Stimulated activated CD8-positive, alpha-beta memory T cell treated with anti-CD3 and anti-CD28 coated beads, Interleukin-2, amount 100 ng/mL, for 1 hour (primary cell): Measurements from ENCODE around the gene PTGDS.

Source experiments
- DNase-seq, 2 donors: peaks; one replicate each; pipeline ENCODE4 v3.0.0-alpha.2; 2020; ENCODE audit warnings: low read depth in 2 of 2

The PTGDS gene

DNA sequence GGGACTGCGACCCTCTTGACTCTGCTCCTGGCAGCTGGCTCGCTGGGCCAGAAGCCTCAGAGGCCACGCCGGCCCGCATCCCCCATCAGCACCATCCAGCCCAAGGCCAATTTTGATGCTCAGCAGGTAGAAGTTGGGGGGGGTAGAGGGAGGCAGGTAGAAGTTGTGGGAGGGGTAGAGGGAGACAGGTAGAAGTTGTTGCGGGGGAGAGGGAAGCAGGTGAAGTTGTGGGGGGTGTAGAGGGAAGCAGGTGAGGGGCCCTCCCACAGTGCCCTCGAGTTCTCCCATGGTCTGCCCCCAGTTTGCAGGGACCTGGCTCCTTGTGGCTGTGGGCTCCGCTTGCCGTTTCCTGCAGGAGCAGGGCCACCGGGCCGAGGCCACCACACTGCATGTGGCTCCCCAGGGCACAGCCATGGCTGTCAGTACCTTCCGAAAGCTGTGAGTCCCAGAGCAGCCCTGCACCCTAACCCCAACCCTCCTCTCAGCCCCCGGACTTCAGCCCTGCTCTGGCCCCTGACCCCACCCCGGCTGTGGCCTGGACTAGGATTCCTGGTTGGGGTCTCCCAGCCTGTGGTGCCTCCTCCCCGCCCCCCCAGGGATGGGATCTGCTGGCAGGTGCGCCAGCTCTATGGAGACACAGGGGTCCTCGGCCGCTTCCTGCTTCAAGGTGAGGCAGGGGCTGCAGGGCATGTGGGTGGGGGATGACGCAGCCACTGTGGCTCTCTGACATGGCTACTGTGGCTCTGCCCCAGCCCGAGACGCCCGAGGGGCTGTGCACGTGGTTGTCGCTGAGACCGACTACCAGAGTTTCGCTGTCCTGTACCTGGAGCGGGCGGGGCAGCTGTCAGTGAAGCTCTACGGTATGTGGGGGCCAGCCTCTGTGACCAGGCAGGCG is 31.7 kb upstream of the PTGDS start:
- DNase-seq: no peak

DNA sequence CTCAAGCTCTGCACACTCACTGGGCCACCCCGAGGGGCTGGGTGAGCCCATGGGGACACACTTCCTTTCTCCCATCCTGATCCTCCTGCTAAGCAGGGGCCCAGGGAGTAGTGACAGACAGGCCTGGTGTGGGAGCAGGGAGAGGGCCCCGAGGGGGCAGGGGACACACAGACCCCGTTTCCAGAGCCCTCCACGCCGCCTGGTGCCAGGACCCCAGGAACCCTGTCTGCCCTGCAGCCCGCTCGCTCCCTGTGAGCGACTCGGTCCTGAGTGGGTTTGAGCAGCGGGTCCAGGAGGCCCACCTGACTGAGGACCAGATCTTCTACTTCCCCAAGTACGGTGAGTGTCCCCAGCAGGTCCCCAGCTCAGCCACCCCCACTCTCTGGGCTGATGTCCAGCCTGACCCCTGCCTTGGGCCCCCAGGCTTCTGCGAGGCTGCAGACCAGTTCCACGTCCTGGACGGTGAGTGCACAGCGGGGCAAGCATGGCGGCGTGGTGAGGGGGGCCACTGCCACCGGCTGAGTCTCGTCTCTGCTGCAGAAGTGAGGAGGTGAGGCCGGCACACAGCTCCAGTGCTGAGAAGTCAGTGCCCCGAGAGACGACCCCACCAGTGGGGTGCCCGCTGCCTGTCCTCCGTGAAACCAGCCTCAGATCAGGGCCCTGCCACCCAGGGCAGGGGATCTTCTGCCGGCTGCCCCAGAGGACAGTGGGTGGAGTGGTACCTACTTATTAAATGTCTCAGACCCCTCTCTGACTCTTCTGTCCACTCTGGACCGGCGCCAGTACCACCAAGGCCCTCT is 30.9 kb upstream of the PTGDS start:
- no peak for DNase-seq

DNA sequence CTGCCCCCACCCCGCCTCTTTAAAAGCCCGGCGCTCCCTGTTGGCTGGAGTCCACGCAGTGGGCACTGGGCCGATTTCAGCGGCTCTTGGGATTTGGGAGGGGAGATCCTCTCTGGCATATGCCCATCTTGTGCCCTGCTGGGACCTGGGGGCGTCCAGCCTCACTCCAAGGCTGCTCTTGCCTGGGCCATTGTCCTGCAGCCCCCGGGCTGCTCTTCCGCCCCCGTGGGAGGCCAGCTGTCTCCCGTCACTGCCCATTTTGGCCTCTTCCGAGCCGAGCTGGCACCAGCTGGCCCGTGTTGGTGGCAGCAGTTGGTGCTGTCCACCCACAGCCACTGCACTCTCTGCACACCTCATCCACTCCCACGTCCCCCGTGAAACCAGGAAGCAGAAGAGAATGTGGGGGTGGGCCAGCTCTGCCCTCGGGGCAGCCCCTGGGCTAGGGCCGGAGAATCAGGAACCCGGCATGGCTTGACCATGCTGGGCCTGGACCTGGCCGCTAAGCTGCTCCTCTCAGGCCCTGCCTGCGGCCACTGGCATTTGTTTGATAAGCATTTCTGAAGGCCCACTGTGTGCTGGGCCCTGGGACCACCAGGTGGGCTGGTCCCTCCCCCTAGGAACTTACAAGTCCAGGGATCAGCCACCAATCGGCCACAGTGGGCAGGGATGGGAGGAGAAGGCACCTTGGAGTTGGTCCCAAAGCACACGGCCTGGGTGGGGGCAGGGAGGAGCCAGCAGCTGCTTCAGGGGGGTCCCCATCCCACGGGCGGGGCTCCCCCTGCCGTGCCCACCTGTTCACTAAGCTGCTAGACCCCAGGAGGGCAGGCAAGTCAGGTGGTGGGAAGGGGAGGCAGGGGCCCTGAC is 30.0 kb upstream of the PTGDS start:
- no peak for DNase-seq

DNA sequence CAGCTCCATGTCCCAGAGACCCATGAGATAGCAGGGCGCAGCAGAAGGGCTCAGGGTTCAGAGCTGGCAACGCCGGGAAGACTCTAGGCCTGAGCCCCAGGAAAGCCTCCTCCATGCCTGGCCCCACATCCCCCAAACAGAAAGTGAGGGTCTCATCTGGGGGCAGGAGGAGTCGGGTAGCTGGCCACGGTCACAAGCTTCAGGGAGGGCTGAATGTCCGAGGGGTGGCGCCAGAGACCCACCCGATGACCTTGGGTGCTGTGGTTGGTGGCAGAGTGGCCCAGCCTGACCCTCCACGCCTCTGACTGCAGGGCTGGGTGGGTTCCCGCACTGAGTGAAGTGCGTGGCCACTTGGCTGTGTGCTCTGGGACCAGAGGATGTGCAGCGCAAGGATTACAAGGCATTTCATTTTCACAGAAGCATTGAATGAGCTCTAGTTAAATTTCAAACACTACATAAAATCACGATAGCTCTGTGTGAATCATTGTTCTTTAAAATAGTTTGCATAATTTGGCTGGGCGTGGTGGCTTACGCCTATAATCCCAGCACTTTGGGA is 29.3 kb upstream of the PTGDS start:
- no peak for DNase-seq

DNA sequence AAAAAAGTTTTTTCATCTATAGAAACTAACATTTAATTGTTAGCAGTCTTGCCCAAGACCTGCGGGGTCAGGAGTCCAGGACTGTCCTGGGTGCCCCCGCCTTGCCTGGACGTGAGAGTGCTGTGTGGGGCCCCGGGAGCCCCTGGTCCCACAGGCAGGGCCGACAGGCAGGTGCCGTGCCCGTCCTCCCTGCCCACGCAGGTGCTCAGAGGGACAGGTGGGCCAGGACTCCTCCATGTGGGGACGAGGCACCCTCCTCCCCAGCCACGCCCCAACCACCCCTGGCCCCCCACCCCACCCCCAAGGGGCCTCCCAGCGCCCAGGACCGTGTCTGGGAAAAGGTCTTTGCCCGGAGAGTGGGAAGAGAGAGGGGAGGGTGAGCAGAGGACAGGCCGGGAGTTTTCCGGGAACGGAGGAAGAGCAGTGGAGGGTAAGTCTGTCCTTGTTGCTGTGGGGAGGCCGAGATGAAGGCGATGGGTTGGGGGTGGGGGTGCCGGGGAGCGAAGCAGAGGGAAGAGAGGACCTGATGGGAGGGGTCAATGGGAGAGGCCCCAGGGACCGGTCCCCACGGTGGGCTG is 28.0 kb upstream of the PTGDS start:
- no peak for DNase-seq

DNA sequence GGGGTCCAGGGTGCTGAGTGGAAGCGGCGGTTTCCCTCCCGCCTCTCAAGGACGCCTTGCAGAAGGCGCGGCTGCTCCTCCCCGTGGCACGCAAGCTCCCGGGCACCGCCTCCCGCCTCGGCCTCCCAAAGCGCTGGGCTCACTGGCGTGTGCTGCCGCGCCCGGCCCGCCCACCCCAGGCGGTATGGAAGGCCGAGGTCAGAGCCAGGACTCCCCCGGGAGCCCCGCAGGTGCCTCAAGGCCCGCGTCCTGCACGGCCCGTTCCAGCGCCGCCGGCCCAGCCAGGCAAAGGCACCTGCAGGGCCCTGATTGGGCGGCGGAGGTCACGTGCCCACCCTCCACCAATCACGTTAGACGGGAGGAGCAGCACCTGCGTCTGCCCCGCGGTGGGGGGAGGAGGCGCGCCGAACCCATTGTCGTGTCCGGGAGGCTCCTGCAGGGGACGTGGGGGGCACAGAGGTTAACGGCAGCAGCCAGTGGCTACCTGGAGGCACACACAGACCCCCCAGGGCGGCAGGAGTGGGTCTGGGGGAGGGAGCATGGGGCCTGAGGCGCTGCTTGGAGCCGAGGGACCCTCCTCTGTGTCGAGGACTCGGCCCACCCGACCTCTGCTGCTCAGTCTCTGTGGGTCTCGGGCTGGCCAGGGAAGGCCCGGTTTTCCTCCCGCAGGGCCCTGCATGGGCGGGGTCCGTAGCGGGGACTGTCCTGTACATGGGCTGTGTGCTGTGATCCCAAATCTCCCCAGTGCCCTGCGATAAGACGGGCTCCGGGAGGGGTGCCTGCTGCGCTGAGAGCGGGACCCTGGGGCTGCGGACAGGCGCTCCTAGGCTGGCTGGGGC is 27.3 kb upstream of the PTGDS start:
- peak; percentile 92 to 95 for DNase-seq

DNA sequence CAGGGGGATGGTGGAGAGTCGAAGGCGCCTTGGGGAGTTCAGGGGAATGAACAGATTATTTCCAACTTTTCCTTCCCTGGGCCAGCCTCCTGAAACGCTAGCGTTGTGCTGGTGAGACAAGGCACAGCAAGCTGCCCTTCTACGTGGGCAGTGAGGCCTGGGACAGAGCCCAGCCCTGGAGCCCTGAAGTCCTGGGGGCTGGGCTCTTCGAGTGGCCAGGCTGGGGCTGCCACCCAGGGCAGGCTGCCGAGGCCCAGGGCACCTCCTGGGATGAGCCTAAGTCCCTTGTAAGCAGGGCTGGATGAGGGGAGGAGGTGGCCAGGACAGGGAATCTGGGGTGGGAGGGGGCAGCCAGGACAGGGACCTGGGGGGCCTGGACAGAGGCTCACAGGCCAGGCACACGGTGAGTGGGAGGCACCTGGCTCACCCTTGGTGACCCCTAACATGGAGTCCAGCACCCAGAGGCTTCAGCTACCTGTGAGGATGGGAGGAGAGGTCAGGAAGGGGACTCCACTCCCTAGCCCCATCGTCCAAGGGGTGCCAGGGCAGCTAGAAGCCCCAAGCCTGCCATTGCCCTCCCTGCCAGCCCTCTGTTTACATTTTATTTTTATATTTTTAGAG is 26.5 kb upstream of the PTGDS start:
- no peak for DNase-seq

DNA sequence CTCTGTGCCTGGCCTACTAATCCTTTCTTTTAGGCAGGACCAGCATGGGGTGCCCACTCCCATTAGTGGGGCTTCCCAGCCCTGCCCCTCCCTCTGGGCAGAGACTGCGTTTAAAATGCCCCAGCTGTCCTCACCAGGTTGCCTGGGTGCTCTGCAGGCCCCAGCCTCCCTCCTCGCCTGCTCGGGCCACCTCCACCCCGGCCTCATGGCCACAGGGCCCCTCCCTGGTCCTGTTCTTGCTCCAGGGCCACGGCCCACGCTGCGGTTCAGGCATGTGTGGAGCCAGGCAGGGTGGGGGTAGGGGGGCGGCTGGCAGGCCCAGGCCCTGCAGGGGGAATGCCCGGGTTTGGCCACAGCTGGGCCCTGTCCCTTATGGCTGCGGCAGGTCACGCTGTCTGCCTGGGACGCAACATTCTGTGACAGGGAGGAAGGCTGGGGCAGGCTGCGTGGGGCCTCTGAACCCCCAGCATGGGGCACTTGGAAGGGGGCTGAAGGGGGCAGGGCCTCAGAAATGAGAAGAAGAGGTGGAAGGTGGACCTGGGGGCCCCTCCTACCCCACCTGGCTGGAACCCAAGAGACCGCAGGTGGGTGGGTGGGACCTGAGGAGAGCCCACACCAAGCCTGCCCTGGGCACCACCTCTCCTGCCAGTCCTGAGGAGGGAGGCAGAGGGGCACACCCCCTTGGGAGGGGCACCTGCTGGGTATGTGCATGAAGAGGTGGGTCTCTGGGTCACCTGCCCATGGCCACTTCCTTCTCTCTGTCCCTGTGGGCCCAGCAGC is 25.6 kb upstream of the PTGDS start, which contains the start of gene LCN12:
Gene LCN12, plus strand, starts transcription at position 733 of the 780 bp plus-strand sequence. CDS start 55 bp downstream, outside the sequence.
- no peak for DNase-seq

DNA sequence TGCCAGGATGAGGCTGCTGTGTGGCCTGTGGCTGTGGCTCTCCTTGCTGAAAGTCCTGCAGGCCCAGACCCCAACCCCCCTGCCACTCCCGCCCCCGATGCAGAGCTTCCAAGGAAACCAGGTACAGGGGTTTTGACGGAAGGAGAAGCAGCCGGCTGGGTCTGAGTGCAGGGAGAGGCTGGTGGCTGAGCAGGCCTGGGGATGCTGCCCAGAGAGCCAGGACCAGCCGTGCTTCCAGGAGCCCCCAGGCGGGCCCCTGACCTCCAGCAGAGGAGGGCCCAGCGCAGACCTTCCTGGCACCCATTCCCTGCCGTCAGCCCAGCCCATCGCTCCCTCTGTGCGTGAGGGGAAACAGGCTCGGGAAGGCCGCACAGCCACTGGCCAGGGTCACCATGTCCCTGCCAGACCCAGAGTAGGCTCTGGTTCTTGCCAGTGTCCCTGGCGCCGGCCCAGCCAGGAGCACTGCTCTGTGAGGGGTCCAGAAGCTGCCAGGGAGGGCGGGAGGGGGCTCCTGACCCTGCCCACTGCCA is 24.9 kb upstream of the PTGDS start:
- DNase-seq: no peak

DNA sequence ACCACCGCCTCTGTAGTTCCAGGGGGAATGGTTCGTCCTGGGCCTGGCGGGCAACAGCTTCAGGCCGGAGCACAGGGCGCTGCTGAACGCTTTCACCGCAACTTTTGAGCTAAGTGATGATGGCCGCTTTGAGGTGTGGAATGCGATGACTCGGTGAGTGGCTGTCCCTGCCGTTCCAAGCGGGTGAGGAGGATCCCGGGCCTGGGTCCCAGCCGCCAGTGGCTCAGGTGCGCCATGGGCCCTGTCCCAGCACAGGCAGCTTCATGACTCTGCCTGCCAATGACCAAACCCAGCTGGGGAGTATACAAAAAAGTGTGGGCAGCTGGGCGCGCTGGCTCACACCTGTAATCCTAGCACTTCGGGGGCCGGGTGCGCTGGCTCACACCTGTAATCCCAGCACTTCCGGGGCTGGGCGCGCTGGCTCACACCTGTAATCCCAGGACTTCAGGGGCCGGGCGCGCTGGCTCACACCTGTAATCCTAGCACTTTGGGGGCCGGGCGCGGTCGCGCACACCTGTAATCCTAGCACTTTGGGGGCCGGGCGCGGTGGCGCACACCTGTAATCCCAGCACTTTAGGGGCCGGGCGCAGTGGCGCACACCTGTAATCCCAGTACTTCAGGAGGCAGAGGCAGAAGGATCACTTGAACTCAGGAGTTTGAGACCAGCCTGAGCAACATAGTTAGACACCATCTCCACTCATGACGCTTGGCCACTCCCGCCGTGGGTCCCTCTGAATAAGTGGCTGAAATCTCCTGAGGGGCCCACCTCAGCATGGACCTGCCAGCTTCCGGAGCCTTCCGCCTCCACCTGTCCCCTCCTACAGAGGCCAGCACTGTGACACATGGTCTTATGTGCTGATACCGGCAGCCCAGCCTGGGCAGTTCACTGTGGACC is 24.2 kb upstream of the PTGDS start:
- DNase-seq: no peak

DNA sequence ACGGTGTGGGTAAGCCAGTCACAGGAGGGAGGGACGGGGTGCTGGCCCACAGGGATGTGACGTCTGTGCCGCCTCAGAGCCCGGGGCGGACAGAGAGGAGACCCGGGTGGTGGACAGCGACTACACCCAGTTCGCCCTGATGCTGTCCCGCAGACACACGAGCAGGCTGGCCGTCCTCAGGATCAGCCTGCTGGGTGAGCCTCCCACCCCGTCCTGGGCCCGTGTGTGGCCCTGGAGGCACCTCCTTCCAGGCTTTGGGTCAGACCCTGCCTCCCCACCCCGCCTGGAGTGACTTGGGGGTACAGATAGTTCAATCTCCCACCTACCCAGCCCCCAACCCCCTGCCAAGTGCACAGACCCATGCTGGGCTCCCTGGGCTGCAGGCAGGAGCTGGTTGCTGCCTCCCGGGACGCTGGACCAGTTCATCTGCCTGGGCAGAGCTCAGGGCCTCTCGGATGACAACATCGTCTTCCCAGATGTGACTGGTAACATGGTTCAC is 23.5 kb upstream of the PTGDS start:
- no peak for DNase-seq

DNA sequence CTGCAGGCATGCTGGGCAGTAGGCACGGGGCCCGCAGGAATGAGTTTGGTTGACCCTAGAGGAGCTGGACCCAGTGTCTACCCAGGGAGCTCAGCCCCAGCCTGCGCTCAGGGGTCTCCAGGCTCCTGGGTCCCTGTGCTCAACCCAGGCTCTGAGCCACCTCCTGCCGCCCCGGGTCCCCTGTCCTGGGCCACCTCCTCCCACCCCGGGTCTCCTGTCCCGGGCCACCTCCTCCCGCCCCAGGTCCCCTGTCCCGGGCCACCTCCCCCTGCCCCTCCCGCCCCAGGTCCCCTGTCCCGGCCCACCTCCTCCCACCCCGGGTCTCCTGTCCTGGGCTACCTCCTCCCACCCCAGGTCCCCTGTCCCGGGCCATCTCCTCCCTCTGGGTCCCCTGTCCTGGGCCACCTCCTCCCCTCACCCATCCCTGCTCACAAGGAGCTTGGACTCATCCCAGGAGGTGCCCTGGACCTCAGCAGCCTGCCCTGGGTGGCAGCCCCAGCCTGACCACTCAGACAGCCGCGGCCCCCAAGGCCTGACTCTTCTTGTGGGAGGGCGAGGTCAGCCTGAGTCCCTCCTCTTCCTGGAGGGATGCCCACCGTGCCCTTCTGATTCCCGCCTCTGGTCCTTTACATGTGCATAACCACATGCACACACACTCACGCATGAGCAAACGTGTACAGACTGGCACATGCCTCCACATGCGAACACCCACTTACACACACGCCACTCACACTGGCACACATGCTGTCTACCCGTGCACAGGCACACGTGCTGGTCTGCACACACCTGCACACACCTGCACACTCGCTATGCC is 22.8 kb upstream of the PTGDS start:
- DNase-seq: no peak

DNA sequence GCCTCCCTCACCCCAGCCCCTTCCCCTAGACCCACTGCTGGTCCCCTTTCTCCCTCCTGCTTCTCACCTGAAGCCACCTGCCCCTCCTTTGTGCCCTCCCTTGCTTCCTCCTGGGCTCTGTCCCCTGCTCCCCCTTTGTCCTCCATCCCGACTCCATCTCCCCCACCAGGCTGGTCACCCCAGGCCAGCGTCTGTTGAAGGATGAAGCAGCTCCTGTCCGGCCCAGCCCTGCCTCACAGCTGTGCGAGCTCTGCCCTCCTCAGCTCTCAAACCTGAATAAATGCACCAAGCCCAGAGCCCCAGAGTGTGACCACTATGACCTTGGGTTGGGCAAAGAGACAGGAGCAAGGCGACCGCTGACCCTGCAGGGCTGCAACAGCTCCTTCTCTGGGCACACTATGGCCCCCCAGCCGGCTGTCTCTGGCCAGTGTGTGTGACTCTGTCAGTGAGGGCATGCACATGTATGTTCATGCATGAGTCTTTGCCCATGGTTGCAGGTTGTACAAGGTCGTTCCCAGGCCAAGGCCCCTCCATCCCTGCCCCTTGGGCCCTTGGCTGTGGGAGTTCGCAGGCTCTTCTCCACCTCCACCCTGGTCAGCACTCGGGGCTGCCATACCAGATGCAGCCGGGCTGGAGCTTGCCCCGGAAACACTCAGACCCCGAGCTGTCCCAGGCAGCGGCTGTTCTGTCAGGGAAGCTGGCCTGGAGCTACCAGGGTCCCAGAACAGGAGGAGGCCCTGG is 21.9 kb upstream of the PTGDS start:
- DNase-seq: no peak

DNA sequence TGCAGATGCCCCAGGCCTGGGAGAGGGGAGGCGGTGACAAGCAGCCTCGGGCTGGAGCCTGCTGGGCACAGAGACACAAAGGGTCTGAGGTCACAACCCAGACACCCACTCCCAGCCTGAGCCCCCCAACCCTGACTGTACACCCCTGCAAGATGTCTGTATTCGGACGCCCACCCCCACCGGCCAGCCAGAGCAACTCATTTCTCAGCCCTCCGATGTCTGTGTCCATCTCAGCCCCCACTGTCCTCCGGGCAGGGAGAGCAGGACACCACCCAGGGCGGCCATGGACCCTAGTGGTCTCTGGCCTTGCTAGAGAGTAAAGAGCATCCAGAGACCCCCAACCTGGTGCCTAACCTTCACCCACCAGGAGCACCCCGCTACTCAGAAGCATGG is 21.4 kb upstream of the PTGDS start:
- DNase-seq: no peak

DNA sequence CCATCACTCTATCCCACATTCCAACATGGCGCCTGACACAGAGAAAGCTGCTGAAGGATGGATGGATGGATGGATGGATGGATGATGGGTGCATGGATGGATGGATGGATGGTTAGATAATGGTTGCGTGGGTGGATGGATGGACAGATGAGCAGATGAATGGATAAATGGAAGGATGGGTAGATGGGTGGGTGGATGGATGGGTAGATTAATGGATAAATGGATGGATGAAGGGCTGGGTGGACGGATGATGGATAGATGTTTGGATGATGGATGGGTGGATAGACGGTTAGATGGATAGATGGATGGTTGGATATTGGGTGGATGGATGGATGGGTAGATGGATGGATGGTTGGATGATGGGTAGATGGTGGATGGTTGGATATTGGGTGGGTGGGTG is 20.7 kb upstream of the PTGDS start:
- no peak for DNase-seq

DNA sequence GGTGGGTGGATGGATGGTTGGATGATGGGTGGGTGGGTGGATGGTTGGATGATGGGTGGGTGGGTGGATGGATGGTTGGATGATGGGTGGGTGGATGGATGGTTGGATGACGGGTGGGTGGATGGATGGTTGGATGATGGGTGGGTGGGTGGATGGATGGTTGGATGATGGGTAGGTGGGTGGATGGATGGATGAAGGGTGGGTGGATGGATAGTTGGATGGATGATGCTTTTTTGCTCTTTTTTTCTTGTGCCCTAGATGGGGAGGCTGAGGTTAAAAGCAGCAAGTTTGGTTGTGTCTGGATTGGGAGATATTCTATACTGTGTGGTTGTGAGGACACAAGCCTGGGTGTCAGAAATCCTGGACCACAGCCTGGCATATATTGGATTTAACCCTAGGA is 19.8 kb upstream of the PTGDS start:
- DNase-seq: no peak
